HG02938 (cell line): Measurements from ENCODE around the gene NKAIN4.
"Not testable (repeated sequence)": the region's sequence is repeated elsewhere in the genome, so short reads cannot be mapped to it uniquely, and the experiment has no call there.

Experiments used
- ATAC-seq: cut with Tn5 transposase; IDR thresholded peaks from one replicate; pipeline ENCODE4 v1.9.1; 2021; ENCODE audit warnings: mild to moderate bottlenecking, moderate library complexity; ENCODE audit not compliant: unreplicated experiment

The NKAIN4 gene

DNA sequence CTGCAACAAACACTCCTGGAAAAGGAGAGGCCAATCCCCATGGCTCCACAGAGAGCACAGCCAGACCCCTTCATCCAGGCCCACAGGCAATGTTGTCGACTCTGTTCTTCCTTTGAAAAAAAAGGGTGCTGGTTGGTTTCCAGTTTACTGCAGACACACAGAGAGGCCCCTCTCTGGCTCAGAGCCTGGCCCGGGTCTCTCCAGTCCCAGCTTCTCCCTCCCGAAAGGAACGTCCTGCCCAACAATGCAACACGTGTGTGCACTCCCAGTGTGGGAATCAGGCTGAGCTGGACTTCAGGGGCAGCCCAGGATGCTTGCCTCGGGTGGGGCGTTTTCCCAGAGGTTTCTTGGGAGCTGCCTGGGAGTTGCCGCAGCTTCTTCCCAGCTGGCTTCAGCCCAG, 4.5 kb upstream of the NKAIN4 start:
- ATAC-seq = no peak

DNA sequence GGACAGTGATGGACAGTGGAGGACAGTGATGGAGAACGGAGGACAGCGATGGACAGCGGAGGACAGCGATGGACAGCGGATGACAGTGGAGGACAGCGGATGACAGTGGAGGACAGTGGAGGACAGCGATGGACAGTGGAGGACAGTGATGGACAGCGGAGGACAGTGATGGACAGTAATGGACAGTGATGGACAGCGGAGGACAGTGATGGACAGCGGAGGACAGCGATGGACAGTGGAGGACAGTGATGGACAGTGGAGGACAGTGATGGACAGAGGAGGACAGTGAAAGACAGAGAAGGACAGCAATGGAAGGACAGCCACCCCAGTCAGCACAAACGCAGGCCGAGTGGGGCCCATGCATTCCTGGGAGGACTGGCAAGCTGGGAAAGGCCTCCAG, 3.4 kb upstream of the NKAIN4 start:
- ATAC-seq = no peak

DNA sequence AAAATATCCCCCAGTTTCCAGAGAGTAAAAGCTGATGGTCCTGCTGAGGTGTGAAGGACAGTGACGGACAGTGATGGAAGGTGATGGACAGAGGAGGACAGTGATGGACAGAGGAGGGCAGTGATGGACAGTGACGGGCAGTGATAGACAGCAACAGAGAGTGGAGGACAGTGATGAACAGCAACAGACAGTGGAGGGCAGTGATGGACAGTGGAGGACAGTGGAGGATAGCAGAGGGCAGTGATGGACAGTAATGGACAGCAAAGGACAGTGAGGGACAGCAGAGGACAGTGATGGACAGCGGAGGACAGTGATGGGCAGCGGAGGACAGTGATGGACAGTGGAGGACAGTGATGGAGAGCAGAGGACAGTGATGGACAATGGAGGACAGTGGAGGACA, 2.7 kb upstream of the NKAIN4 start:
- ATAC-seq = no peak

DNA sequence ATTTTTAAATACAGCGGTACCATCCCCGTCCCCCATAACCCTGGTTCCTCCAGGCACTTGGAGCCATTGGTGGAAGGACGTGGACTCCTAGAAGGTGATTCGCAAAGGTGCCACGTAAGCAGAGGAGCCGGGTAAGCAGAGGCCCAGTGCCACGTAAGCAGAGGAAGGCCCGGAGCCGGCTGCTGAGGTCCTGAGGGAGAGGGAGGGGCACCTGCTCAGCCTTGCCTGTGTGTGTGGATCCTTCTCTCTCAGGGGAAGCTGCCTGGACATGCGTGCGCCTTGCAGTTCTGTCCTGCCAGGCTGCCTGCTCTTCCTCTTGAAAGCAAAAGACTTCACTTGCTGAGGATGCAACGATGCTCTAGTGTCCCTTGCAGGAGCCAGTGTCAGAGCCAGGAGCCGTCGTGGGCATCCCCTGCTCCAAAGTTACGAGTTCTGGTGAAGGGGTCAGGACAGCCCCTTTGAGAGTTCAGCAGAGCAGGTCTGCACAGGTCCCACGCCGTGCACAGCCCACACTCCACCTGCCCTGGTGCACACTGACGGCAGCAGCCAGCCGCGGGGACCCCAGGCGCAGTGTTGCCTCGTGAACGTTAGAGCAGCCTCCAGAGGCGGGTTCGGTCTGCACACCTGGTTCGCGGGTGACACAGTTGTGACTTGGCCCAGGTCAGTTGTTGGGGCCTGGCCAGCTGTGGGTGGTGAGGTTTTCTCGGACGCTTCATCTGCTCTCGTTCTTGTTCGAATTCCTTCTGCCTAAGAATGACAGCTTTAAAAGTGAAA, 1.9 kb upstream of the NKAIN4 start:
- ATAC-seq = no peak

DNA sequence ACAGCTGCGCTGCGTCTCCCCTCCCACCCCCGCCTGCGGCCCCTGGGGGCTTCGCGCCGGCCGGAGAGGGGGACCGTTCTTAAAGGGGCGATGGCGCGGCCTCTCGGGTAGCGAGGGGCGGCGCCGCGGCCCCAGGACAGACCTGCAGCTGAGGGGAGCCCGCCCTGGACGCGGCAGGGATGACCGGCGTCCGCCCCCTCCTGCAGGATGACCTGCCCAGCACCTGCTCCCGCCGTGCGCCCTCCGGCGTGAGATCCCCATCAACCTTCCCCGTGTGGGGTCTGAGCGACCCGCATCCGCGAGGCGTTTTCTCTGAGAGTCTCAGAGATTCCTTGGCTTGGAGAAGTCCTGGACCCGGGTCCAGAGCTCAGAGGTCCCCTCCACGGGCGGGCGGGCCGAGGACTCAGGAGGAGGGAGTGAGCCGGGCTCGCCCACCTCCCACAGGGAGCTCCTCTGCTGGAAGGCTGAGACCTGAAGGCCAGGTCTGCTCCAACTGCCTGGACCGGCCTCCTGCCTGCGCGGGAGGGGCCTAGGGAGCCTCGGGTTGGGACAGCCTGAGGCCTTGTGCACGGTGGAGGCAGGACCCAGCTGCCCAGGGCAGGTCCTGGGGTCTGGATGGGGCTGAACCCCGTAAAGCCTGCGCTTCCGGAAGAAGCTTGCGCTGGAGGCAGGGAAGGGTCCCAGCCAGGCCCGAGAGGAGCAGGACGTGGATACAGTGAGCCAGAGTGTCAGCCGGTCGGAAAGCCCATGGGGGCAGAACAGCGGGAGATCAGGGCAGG, 532 bp upstream of the NKAIN4 start:
- no peak for ATAC-seq

DNA sequence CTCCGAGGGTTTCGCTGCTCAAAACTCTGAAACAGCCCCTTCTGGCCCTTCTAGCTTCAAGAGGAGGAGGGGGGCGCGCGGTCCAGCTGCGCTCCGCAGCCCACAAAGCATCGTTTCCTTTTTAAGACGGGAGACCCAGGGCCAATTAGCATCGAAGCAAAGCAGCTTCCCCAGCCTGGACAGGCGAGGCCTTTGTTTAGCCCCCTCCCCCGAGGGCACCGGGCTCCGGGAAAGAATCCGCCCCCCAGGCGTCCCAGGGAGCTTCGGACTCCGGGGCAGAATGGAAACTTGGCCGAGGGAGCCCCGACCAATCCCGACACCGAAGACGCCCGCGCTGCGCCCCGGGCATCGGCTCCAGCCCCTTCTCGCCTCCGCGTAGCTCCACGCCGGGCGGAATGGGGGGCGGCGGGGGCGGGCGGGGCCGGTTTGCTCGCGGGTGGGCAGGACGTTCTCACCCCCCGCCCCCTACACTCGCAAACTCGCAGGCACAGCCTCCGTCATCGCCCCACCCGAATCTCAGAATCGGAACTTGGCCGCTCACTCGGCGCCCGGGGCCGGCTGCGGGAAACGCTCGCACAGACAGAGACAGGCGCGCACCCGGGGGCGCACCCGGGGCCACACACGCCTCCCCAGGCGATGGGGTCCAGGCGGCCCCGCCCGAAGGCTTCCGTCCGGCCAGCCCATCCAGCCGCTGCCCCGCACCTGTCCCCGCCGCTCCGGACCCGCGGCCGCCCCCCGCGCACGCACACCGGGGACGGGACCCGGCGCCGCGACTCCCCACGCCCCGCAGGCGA, 628 bp downstream of the NKAIN4 start:
- ATAC-seq = no peak

DNA sequence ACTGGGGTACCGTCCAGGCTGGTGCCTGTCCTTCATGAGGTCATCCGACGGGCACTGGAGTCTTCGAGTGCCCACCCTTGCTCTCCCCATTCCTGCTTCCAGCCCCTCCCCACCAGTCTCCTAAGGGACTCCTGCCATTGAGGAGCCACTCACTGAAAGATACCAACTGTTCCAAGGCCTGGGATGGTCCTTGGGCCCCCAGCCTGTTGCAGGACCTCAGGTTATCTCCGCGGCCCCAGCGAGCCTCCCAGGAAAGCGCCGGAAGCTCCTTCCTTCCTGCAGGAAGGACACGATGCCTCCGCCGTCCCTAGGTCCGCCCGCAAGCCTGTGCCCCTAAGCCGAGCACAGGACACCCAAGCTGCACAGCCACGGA, 1.2 kb downstream of the NKAIN4 start:
- no peak for ATAC-seq

DNA sequence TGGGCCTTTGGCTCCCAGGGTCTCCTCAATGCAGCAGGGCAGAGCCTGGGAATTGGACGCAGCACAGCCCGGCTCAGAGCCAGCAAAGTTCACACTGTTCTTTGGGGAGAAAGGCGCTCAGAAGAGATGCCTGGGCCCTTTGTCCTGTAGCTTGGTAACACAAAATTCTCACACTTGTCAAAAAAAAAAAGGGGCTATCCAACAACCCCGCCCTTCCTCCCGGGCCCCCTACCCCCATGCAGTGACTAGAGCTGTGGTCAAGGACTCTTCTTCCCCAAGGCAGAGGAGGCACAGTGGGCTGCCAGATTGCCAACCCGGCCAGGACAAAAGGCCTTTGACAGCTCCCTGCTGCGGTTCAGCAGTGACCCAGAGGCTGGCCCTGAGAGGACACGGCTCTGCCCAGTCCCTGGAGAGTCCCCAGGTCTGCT, 2.0 kb downstream of the NKAIN4 start:
- ATAC-seq = no peak

DNA sequence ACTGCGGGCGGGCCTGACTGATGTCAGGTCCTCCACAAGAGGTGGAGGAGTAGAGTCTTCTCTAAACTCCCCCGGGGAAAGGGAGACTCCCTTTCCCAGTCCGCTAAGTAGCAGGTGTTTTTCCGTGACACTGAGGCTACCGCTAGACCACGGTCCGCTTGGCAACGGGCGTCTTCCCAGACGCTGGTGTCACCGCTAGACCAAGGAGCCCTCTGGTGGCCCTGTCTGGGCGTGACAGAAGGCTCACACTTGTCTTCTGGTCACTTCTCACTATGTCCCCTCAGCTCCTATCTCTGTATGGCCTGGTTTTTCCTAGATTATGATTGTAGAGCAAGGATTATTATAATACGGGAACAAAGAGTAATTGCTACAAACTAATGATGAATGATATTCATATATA, 2.9 kb downstream of the NKAIN4 start:
- ATAC-seq = not testable (repeated sequence)

DNA sequence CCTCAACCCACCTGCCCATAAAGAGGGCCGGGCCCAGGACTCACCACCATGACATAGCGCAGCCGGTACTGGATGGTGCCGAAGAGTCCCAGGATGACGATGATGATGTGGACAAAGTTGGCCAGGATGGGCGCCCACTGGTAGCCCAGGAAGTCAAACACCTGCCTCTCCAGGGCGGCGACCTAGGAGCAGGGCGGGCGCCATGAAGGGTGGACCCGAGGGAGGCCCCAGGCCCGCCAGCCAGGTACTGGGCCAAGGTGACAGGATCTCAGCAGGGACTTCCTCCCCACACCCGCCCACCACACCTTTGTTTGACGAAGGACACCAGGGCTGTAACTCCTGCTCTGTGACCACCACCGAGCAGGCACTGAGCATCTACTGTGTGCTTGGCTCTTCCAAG, 4.4 kb downstream of the NKAIN4 start:
- no peak for ATAC-seq

DNA sequence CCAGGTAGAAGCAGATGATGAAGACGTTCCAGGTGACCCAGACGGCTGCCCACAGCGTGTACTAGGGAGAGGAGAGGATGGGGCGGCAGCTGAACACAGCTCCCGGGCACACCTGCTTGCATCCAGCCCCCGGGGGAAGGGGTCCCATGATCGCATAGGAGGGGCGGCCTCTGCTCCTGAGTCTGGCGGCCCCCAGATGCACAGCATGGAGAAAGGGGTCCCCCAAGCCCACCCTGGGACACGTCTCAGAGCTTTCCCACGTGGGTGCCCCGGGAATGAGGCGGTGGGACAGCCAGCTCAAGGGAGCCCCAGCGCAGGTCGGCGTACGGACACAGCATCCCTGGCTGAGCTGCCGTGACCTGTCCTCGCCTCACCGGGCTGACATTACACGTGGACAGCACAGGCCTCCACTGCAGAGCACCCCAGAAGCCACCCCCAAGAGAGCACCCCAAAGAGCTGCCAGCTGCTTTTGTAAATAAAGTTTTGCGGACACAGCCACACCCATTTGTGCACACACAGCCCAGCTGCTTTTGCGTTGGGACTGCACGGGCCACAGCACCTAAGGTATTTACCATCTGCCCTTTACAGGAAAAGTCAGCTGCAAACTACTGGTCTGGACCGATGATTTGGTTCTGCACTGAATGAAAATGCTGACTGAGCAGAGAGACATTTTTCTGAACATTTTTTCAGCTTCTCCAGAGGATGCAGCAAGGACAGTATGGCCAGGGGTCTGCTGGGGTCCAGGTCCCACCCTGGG, 5.2 kb downstream of the NKAIN4 start:
- no peak for ATAC-seq

DNA sequence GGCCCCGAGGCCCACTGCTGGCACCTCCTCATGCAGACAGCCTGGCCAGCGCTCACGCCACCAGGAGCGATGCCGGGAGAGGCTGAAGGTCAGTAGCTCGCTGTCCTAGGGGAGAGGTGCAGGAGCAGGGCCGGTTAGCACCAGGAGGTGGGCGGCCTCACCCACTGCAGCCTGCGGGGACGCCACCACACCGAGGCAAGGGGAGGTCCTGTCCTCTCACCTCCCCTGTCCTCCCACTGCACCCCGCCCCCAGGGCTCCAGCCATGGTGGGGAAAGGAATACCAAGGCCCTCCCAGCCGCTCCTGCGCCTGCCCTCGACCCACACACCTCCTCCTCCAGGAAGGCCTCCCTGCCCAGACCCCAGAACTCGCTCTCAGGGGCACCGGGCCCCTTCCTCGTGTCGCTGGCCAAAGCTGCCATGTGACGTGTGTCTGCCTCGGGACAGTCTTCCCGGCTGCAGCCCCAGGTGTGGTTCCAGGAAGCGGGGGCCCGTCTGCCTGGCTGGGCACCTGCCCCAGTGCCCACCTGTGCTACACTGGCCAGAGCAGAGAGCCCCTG, 6.5 kb downstream of the NKAIN4 start:
- no peak for ATAC-seq

DNA sequence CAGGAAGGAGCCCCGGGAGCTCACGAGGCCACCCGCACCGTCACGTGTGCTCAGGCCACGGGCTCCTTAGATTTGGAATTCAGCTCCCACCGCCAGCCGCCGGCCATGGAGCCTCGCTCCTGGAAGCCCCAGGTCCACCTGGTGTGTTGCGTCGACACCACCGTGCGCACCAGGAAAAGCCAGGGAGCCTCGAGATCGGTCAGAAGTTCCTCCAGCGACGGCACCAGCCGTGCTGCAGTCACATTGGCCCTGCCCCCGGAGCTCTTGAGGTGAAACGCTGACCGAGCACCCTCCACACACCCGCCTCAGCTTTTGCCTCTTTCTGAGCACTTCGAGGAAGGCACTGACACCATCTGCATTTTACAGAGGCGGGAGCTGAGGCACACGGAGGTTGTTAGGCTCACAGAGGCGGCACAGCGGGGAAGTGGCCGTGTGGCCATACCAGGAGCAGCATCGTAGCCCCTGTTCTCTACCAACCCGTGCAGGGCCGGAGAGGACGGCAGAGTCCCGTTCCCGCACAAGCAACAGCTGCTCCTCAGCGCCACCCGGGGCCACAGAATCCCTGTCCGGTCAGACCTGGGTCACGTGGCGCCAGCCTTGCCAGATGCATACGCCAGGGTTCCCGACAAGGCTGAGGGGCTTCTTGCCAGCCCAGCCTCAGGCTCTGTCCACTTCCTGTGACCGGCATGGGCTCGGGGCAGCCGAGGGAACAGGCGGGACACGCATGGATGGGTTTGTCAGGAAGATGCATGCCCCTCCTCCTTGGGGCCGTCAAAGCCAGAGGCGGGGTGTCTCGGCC, 7.6 kb downstream of the NKAIN4 start:
- no peak for ATAC-seq

DNA sequence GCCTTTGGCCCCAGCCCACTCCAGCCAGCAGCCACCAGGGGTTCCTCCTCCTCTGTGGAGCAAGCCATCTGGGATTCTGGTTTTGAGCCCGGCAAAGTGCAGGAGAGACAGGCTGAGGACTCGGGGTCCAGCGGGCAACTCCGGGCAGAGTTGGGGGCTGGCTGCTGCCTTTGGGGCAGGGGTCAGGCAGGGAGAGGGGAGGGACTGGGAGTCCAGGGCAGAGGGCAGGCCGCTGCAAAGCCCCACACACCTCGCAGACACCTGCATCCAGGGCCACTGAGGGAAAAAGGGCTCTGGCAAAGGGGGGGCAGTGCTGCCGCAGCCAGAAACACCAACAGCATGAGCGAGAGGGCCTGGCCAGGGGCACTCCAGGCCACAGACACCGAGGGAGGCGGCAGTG, 9.8 kb downstream of the NKAIN4 start:
- no peak for ATAC-seq

DNA sequence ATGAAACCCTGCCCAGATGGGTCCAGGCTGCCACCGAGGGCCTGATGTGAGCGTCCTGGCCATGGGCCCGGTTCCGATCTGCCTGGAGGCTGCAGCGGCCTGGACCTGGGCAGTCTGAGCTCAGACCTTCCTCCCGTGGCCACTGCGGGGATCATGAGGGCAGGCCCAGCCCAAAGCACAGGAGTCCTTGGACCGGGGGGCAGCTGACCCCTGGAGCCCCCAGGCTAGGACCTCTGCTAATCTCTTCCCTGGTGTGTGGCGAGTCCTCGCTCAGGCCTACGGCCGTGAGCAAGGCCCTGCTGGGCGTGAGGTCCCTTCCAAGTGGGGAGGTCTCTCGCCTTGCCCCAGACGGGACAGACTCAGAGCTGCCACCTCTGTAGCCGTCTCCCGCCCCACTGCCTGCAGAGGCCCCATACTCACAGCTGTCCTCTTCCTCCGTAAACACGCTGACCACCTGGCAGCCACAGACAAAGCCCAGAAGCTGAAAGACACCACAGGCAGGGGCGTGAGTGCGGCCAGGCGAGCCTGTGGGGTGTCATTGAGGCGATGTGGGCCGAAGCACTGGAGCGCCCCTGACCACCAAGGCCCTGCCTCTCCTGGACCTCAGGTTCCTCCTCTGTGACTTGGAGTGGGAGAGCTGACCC, 10.5 kb downstream of the NKAIN4 start:
- ATAC-seq = no peak

DNA sequence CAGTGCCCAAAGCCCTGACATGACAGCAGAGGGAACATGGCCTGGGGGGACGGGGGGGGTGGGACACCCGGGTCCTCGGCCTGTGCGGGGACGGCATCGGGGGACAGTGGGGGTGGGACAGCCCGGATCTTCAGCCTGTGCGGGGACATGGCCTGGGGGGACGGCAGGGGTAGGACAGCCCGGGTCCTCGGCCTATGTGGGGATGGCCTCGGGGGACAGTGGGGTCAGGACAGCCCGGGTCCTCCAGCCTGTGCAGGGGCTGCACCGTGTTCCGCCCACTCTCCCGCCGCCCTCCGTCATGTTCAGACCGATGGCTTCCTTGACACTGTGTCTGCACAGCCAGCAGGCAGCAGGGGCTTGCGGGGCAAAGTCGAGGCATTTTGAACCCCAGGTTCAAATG, 11.5 kb downstream of the NKAIN4 start:
- ATAC-seq = no peak

DNA sequence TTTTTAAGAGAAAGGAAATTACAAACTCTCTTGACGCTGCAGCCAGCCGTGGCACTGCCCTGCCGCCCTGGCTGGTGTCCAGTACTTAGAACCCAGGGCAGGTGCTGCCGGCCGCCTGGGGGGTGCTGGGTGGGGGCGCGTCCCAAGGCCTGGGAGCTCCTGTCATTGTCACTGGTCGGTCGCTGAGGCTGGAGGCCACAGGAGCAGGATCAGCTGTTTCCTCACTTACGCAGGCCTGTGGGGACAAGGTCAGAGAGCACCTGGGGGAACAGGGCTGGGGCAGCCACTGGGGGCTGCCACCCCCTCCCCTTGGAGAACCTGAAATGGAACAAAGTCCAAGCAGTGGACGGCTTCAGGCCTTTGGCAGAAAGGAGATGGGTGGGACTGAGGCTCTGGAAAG, 13.0 kb downstream of the NKAIN4 start:
- ATAC-seq = no peak

DNA sequence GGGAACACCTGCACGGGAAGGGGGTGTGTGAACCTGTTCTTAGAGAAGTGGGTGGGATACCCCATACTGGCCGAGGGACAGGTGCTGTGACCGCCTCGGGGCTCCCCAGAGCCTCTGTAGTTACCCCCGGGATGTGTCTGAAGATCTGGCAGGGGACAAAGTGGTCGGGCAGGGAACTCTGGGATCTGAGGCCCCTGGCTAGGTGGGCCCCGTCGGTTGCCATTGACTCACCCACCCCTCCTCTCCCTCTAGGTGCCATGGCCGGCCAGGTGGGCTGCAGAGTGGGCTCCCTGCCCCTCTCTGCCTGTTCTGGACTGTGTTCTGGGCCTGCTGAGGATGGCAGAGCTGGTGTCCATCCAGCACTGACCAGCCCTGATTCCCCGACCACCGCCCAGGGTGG, 14.3 kb downstream of the NKAIN4 start:
- no peak for ATAC-seq

DNA sequence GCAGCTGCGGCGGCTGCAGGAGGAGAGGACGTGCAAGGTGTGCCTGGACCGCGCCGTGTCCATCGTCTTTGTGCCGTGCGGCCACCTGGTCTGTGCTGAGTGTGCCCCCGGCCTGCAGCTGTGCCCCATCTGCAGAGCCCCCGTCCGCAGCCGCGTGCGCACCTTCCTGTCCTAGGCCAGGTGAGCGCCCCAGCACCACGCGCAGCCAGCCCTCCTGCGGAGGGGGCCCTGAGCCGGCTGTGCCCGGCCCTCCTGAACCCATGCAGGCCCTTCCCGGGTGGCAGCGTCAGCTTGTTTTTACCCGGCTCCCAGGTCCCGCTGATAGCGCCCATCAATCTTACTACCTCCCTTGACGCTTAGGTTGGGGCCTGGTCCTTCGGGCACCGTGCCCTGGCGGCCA, 14.8 kb downstream of the NKAIN4 start:
- no peak for ATAC-seq
